ENCODE data around the gene CISTR.
A peak's percentile ranks its signal among the peaks of the same experiment; 100 is the strongest.
"Not testable (repeated sequence)": the region's sequence is repeated elsewhere in the genome, so short reads cannot be mapped to it uniquely, and the experiment has no call there.

Gene CISTR

DNA sequence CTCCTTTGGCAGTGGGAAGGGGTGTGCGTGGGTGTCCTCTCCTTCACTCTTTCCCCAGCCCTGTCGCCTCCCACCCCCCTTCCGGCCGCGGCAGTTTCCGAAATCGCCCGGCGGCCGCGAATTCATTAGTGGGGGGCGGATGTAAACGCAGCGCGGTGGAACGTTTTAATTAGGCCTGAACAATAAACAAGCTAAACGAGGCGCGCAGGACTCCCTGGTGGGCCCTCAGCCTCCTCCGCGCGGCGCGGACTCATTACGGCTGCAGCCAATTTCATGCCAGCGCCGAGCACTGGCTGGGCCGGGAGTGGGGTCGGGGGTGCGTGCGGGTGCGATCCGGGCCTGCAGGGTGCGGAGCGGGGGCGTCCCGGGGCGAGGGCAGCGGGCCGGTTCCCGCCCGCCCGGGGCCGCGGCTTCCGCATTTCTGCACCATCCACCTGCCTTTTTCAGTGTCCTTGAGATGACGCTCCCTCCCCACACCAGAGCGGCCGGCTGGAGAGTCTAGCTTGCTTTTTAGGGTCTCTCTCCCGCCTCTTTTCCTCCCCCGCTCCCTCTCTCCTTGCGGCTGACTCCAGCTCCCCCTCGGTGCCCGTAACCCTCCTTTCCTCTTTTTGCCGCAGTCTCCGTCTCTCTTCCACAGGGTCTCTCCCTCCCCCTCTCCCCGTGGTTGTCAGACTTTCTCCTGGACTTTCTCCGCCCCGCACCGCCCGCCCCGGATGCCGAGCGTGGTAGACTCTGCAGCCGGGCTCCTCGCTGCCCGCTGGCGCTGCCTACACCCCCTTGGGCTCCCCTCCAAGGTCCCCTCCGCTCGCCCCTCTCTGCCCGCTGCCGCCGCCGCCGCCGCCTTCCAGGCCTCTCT, at the start of gene CISTR:
Gene CISTR (minus strand): TSS at position 644 of the 856 bp plus-strand sequence.
- peak; percentile 55 for DNase-seq

GRCh38 chr12:53798575-53798974, 46.8 kb upstream of the CISTR start:
- no peak for DNase-seq

GRCh38 chr12:53795927-53796326, 44.1 kb upstream of the CISTR start:
- DNase-seq = no peak

GRCh38 chr12:53793221-53793620, 41.4 kb upstream of the CISTR start:
- DNase-seq = no peak

- peak; percentile 58 for DNase-seq
These were observed 40.1 kb upstream of the CISTR start for GRCh38 chr12:53791735-53792326.

DNA sequence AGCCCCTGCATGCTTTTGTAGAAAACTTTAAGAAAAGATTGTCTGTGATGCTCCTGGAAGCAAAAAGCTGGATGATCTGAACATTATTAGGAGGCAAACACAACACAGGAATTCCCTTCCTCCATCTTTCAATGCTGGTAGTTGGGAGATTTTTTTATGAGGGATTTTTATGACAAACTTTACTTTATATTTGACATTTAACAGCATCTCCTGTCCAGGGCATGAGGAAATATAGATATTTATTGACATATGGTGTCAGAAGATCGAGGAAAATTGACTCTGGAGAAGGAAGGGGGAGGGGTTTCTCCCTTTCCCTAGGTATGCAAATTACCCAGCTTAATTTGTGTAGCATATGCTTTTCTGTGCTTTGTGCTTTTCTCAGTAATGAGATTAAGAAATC, 37.8 kb upstream of the CISTR start:
- no peak for DNase-seq

GRCh38 chr12:53788892-53789291, 37.1 kb upstream of the CISTR start:
- DNase-seq = no peak

GRCh38 chr12:53786411-53786810, 34.6 kb upstream of the CISTR start:
- no peak for DNase-seq

DNA sequence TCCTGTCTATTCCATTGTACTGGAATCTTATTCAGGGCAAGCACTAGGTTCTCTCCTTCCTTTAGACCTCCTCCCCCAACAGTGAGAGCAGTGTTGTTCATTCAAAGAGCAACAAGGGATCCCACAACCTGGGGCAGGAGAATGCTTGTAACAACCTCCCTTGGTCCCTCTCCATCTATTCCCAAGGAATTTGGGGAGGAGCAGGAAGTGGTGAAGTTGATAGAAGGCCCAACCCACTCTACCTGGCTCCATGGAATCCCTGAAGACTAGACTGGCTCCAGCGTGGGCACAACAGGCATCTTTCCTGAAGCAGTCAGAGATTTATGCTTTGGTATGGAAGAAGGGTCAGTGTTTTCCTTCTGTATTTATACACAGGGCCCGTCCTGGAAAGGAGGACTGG, 33.4 kb upstream of the CISTR start:
- no peak for DNase-seq

- no peak for DNase-seq
These were observed 30.4 kb upstream of the CISTR start for GRCh38 chr12:53782093-53782703.

DNA sequence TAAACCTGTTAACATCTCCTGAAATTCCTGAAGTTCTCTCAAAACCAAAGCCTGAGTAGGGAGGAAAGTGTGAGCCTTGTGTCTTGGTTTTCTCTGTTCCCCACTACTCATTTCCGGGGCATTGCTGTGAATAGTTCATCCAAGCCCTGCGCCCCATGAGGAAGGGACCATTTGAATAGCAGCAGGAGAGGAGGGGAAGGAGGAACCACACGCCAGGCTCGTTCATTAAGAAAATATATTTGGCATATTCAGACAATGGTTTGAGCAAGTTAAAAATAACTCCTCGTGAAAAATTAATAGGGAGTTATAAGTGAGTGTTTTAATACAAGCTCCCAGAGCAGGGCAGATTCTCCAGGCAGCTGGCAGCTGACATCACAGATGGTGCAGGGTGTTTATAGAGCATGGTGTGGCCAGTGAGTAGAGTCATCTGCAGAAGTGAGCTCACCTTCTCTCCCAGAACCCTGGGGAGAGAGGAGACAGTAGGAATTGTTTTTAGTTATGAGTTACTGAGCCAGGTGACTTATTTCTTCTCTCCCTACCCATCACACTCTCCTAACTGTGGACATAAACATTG, 29.5 kb upstream of the CISTR start:
- no peak for DNase-seq

DNA sequence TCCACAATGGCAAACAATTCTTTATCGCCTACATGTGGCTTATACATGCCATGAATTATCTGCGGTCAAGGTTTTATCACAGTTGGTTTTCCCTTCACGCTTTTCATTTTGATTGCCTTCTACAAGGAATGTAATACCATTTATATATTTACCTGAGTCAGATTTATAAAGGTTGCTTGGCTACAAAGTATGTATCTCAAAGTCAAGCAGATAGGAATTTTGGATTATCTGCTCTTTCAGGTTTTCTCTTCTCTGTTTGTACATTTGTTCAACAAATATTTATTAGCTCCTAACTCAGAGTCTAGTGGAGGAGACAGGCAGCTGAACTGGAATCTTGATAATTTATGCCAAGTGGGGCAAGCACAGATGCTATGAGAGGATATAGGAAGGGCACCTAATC, 28.5 kb upstream of the CISTR start:
- DNase-seq = no peak

- DNase-seq = not testable (repeated sequence)
These were observed 27.9 kb upstream of the CISTR start for GRCh38 chr12:53779679-53780078.

DNA sequence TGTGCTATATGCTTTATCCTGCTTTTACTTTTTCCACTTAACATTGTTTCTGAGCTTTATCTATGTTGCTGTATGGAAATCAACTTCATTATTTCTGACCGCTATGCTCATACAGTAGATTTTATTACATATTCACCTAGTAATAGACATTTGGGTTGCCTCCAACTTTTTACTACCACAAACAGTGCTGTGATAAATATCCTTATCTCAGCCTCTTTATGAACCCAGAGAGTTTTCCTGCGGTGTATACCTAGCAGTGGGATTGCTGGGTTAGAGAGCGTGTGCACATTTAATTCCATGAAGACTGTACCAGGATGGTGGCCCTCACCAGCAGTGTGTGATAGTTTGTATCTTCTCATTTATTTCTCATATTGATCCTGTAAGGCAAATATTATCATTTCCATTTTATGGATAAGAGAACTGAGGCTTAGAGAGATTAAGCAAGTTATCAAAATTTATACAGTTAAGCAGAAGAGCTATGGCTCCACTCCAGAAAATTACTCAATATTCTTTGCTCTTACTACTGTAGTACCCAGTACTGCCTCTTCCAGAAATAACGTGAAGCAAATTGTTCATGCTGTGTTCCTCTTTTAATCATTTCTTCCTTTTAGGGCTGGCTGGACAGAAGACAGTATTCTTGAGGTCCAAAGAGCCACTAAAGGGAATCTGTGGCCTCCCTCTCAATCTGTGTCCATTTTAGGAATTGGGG, 26.3 kb upstream of the CISTR start:
- DNase-seq = no peak

GRCh38 chr12:53777412-53777811, 25.6 kb upstream of the CISTR start:
- DNase-seq = no peak

- no peak for DNase-seq
These were observed 25.1 kb upstream of the CISTR start for GRCh38 chr12:53776872-53777271.

- DNase-seq = no peak
These were observed 23.8 kb upstream of the CISTR start for GRCh38 chr12:53775478-53776145.

DNA sequence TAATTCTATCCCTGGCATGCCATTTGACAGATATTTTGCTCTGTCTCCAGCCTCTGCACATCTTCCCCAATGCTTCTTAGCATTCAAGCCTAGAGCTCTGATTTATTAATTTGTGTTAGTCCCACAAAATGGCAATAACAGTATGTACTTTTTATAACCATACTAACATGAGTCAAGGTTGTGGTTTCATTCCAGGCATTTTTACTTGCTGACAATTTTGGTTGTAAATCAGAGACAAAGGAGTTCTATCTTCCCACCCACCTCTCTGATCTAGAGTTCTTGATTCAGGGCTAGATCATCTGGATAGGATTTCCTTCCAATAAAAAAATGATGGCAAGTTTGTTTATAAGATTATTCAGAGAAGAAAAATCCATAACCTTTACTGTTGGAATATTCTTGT, 18.5 kb upstream of the CISTR start:
- no peak for DNase-seq

DNA sequence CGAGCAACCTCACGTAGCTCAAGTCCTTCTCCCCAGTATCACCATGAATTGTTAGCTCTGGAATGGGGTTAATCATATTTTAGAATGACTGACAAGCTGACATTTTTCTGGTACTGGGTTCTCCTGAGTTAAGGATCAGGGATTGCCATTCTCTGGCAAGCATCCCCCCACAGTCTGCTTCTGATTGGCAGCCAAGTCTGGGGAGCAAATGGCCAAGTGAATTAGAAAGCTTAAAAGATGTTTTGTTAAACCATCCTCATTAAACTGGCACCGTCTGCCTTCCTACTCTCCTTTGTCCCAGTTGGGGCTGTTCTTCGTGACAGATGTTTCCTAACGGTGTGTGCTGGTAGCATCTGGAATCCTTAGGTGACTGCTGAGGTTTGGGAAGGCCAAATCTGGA, 17.2 kb upstream of the CISTR start:
- DNase-seq = no peak

- no peak for DNase-seq
These were observed 15.1 kb upstream of the CISTR start for GRCh38 chr12:53766881-53767280.

- DNase-seq = no peak
These were observed 14.1 kb upstream of the CISTR start for GRCh38 chr12:53765891-53766290.

DNA sequence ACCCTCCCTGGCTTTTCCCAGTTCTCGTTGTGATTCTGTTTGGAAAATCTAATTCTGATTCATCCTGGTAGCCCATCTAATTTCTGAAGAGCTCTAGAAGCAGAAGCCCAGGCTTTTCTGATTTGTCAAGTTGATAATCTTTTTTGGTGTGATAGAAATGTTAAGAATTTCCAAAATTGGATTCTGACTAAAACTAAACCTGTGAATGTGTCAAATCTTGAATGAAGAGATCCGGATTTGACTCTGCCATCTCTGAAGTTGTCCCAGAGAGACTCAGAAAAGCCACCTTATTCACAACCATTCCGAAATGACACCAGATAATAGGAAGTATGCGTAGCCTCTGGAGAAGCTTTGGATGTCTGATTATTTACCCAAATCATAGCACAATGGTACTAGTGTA, 12.8 kb upstream of the CISTR start:
- no peak for DNase-seq

DNA sequence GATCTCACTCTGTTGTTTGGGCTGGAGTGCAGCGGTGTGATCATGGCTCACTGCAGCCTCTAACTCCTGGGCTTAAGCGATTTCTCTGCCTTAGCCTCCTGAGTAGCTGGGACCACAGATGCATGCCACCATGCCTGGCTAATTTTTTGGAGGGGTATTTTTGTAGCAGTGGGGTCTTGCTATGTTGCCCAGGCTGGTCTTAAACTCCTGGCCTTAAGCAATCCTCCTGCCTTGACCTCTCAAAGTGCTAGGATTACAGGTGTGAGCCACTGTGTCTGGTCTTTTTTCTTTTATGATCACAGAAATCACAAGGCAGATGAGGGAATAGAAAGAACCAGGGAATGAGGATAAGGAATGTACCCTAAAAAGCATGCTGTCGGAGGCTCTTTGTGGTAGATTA, 11.0 kb upstream of the CISTR start:
- not testable (repeated sequence) for DNase-seq

All from stimulated activated CD4-positive, alpha-beta T cell treated with anti-CD3 and anti-CD28 coated beads, Interleukin-15, amount 100 ng/mL, for 24 hours (primary cell).